Lower leg skin (tissue), 4 donors: ENCODE results near the gene LDAH. TPM values are rescaled to one million over a fixed set of nuclear protein-coding genes. Genes with fewer than 3 reads are reported as not detected.

Experiments used
- DNase-seq, 2 donors: peaks; one replicate each; pipeline ENCODE4 v3.0.0-alpha.2; 2019; ENCODE audit warnings: low spot score in 2 of 2
- H3K4me3 ChIP-seq: fragments of 200-600 bp; sonication (generic); 2 replicates; pipeline ENCODE4 v1.5.1; 2017; ENCODE audit warnings: mild to moderate bottlenecking, low read depth; ENCODE audit not compliant: poor library complexity, severe bottlenecking
- POLR2A ChIP-seq, 2 donors: fragments of 450-650 bp; IDR thresholded peaks; one replicate each; pipeline ENCODE4 v1.6.1; 2016 to 2017; ENCODE audit warnings: antibody characterized with exemption in 2 of 2, mild to moderate bottlenecking in 1 of 2, moderate library complexity in 1 of 2
- WGBS, 2 donors: methylation state at CpG; one replicate each; pipeline ENCODE4 v1.1.5; 2018; 5-methylcytosine and 5-hydroxymethylcytosine counted together
- intact Hi-C: fragments of 100-400 bp; cut with DNase I; formaldehyde crosslinking; loops from one replicate; pipeline ENCODE4 v1.15.0; 2023; ENCODE audit warnings: low total_unique reads
- total RNA-seq, 4 donors: library from RNA; depleted of rRNA; stranded (reverse); fragments of >200 nt; gene quantifications; one replicate each; pipeline ENCODE4 v1.1.0, GENCODE V29; 2016
- TF ChIP-seq, protein P1 (sequence below), 3 donors: fragments of 450-650 bp; IDR thresholded peaks; one replicate each; pipeline ENCODE4 v1.5.1; 2016; ENCODE audit warnings: antibody characterized with exemption in 3 of 3, mild to moderate bottlenecking in 3 of 3, moderate library complexity in 2 of 3

LDAH gene
- total RNA-seq, 4 donors from 2014 or later = 8.5 to 16.2 (median 11.6) TPM

DNA sequence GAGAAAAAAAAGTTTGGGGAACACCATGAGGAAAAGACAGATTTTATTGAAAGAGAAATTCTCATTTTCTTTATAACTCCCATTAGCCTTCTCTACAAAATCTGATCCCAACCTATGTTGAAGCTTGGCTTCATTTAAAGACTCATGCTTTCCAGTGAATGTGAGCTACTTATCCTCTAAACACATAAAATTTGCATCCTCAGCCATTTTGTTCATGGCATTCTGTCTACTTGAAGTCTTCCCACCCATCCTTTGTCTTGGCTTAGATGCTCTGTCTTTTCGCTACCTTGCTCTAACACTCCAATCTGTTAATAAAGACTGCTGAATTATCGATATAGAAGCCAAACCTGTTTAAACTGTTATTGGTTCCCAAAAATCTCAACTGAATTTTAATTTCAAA lies 116.7 kb downstream of the LDAH start:
- no peak overlapping the region for H3K4me3 ChIP-seq
- DNase-seq = no peak
- WGBS, 2 donors = 97 to 99% methylated on average over 2 of the region's 2 CpGs
- TF ChIP-seq POLR2A (IDR thresholded peaks at IDR 0.05) = no peak
- intact Hi-C loops = no loop called here

DNA sequence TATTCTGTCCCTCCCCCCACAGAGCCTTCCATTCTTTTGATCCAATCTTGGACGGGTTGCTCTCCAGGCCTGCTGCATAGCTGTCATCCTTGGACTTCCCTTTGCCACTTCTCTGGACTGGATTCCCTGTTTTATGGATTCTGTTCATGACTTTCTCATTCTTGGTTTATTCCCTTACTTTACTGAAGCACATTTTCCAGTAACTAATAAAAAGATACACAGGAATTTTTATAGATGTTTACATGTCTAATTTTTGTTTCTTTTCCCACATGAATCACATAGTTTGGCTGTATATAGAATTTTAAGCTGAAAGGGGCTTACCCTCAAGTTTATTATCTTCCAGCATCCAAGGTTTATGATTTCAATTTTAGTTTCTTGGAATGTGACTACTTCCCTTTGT lies 118.0 kb downstream of the LDAH start:
- no peak for DNase-seq
- TF ChIP-seq, protein P1, sequence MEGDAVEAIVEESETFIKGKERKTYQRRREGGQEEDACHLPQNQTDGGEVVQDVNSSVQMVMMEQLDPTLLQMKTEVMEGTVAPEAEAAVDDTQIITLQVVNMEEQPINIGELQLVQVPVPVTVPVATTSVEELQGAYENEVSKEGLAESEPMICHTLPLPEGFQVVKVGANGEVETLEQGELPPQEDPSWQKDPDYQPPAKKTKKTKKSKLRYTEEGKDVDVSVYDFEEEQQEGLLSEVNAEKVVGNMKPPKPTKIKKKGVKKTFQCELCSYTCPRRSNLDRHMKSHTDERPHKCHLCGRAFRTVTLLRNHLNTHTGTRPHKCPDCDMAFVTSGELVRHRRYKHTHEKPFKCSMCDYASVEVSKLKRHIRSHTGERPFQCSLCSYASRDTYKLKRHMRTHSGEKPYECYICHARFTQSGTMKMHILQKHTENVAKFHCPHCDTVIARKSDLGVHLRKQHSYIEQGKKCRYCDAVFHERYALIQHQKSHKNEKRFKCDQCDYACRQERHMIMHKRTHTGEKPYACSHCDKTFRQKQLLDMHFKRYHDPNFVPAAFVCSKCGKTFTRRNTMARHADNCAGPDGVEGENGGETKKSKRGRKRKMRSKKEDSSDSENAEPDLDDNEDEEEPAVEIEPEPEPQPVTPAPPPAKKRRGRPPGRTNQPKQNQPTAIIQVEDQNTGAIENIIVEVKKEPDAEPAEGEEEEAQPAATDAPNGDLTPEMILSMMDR (IDR thresholded peaks at IDR 0.05) = no peak
- no peak for TF ChIP-seq POLR2A (IDR thresholded peaks at IDR 0.05)
- intact Hi-C loops = no loop called here
- H3K4me3 ChIP-seq = no peak overlapping the region
- 61 to 88% methylated on average over 1 of the region's 1 CpG for WGBS, 2 donors

DNA sequence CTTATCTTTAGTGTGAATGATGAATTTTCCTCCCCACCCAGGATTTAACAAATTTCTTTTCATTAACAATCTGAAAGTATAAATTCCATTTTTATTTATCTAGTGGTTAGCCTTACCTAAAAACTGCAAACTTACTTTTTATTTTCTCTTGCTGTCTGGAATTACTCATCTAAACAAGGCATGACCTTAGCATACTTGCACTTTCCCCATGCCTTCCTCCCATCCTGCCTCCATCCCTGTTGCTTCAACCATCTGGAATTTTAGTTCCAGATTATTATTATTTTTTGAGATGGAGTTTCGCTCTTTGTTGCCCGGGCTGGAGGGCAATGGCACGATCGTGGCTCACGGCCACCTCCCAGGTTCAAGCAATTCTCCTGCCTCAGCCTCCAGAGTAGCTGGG lies 120.3 kb downstream of the LDAH start:
- 95 to 97% methylated on average over 5 of the region's 5 CpGs for WGBS, 2 donors
- TF ChIP-seq, protein P1 (IDR thresholded peaks at IDR 0.05) = no peak
- TF ChIP-seq POLR2A (IDR thresholded peaks at IDR 0.05) = no peak
- no peak overlapping the region for H3K4me3 ChIP-seq
- intact Hi-C loops = no loop called here
- no peak for DNase-seq

DNA sequence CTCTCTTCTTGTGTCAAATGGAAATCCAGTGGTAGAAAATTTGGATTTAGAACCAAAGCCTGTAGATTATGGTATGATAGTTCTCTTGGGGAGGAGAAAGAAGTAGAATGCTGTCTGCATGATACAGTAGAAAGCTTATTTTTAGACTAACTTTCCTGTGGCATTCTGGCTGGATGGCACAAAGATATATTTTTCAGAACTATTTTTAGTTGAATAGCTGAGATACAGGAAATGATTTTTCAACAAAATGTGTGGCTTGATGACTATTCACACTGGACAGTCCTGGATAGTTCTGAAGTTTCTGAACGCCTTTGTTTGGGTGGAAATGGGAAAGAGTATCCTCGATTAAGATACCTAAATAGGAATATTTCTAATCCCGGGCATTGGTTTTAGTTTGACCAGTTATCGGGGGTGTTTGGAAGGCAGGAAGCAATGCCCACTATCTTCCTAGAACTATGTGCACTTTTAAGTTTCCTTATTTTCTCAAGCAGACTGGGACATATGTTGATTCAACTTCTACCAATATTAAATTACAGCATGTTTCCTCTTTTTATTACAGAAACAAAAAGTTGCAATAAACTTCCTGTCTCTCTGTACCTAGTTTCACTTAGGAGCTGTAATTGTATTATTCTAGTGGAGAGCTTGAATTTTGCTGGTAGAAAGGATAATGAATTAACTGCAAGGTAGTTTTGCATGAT lies 123.8 kb downstream of the LDAH start:
- H3K4me3 ChIP-seq = no peak overlapping the region
- 74 to 75% methylated on average over 4 of the region's 4 CpGs for WGBS, 2 donors
- TF ChIP-seq, protein P1 (IDR thresholded peaks at IDR 0.05) = no peak
- TF ChIP-seq POLR2A (IDR thresholded peaks at IDR 0.05) = no peak
- intact Hi-C loops = no loop called here
- DNase-seq = no peak

DNA sequence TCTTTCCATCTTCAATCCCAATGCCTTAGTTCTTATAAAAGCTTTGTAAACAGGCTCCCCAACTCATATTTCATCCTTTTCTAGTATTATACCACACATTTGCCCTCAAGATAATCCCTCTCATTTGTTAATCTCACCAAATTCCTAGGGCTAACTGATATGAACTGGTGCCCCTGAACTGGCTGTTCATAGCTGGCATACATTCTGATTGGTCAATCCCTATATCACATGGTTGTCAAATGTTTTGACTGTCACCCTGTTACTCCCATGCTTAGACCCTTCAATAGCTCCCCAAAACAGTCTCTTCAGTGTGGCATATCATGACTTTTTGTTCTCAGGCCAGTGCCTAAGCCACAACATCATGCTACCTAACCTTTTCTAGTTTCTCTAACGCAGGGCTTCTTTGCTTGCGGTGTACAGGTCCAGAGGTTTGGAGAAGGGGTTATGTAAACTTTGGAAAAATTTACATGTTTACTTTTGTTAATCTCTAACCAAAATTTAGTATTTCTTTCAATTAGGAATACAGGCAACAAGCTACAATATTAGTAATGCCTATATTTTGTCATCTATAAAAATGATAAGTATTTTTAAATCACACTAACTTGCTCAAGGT lies 125.5 kb downstream of the LDAH start:
- TF ChIP-seq POLR2A (IDR thresholded peaks at IDR 0.05) = no peak
- intact Hi-C loops = no loop called here
- 94 to 98% methylated on average over 2 of the region's 2 CpGs for WGBS, 2 donors
- no peak overlapping the region for H3K4me3 ChIP-seq
- no peak for DNase-seq

DNA sequence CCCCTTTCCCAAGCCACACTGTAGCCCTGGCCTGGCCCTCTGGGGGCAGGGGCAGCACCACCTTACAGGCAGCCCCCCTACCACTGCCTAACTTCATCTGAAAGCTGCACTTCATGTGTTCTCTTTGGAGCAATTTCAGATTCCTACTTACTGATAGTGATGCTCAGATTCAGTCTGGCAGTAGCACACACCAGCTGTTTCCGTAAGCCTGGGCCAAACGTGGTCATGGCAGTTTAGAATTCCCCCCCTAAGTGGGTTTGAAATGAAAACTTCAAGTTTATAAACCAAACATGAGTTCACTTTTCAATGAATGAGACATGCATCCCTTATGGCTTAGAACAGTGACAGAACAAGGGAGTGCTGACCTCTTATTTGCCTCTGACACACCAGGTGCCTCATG lies 126.5 kb downstream of the LDAH start:
- no peak for DNase-seq
- TF ChIP-seq, protein P1 (IDR thresholded peaks at IDR 0.05) = no peak
- TF ChIP-seq POLR2A (IDR thresholded peaks at IDR 0.05) = no peak
- WGBS, 2 donors = 94 to 97% methylated on average over 2 of the region's 2 CpGs
- intact Hi-C loops = no loop called here
- H3K4me3 ChIP-seq = no peak overlapping the region

DNA sequence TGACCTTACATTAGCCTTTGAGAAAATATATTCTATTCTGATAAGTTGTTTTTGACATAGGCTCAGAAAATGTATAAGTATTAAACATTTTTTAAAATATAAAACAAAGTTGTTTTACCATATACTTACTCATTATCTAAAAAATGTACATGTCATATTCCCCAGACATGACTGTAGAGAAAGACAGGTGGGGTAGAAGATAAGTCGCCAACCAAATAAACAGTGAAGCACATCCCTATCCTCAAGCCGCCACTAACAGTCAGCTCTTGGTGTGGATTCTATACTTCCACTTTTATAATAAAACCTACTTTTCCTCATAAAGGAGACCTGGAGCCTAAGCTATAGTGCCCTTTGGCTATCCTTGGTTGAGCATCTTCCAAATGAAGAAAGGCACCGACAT lies 129.6 kb downstream of the LDAH start:
- no peak overlapping the region for H3K4me3 ChIP-seq
- DNase-seq = no peak
- TF ChIP-seq POLR2A (IDR thresholded peaks at IDR 0.05) = no peak
- TF ChIP-seq, protein P1 (IDR thresholded peaks at IDR 0.05) = no peak
- intact Hi-C loops = no loop called here
- 90 to 92% methylated on average over 3 of the region's 3 CpGs for WGBS, 2 donors
